Gastrocnemius medialis (tissue), 4 donors: Measurements from ENCODE around the gene CD82.

ENCODE experiments used
- POLR2A ChIP-seq, 2 donors: fragments of 450-650 bp; IDR thresholded peaks; one replicate each; pipeline ENCODE4 v1.6.1; 2017; ENCODE audit warnings: antibody characterized with exemption in 2 of 2, mild to moderate bottlenecking in 2 of 2, moderate library complexity in 2 of 2
- TF ChIP-seq, protein P1 (sequence below), 5 experiments: fragments of 450-650 bp in 3 of 5; fragments of 200-600 bp in 2 of 5; sonication (generic) in 2 of 5; IDR thresholded peaks in 4 of 5; conservative IDR thresholded peaks in 1 of 5; 1 replicate in 4 of 5; 2 replicates in 1 of 5; pipeline ENCODE4 v1.5.1; 2016 to 2019; ENCODE audit warnings: antibody characterized with exemption in 5 of 5, mild to moderate bottlenecking in 3 of 5, moderate library complexity in 3 of 5

DNA sequence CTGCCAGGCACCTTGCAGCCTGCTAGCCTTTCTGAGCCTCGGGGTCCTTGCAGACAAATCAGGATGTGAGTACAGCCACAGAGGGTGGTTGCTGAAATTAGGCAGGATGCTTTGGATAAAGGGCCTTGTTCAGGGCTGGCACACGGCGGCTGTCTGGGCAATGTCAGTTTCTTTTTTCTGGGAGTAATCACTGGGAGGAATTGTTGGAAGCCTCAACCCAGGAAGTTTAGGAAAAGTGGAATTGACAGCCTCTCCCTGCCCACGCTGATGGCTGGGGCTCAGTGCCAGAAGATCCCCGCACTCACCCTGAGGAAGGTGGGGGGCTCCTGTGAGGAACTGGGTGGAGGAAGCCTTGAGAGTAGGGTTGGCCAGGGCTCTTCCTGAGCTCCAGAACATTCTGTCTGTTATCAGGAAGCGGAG lies 37.4 kb downstream of the CD82 start:
- TF ChIP-seq, protein P1, sequence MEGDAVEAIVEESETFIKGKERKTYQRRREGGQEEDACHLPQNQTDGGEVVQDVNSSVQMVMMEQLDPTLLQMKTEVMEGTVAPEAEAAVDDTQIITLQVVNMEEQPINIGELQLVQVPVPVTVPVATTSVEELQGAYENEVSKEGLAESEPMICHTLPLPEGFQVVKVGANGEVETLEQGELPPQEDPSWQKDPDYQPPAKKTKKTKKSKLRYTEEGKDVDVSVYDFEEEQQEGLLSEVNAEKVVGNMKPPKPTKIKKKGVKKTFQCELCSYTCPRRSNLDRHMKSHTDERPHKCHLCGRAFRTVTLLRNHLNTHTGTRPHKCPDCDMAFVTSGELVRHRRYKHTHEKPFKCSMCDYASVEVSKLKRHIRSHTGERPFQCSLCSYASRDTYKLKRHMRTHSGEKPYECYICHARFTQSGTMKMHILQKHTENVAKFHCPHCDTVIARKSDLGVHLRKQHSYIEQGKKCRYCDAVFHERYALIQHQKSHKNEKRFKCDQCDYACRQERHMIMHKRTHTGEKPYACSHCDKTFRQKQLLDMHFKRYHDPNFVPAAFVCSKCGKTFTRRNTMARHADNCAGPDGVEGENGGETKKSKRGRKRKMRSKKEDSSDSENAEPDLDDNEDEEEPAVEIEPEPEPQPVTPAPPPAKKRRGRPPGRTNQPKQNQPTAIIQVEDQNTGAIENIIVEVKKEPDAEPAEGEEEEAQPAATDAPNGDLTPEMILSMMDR (IDR thresholded peaks at IDR 0.05 in 4 of 5, conservative IDR thresholded peaks at IDR 0.05 in 1 of 5) = no peak
- TF ChIP-seq POLR2A (IDR thresholded peaks at IDR 0.05) = no peak
